Effector memory CD8-positive, alpha-beta T cell (primary cell): Measurements from ENCODE around the gene ENPP3.
"Not testable (repeated sequence)": the region's sequence is repeated elsewhere in the genome, so short reads cannot be mapped to it uniquely, and the experiment has no call there.

Experiments used
- ATAC-seq: fragments of 150-1000 bp; cut with Tn5 transposase; replicated peaks from 2 replicates; pipeline ENCODE4 v1.10.0; 2021; ENCODE audit warnings: mild to moderate bottlenecking, moderate library complexity
- DNase-seq, 3 experiments: peaks; one replicate each; pipeline ENCODE4 v3.0.0; 2021
- H3K27ac Mint-ChIP-seq, 2 donors: one replicate each; pipeline ENCODE4 v1.8.0; 2022; ENCODE audit warnings: mild to moderate bottlenecking in 2 of 2, mixed read lengths in 2 of 2, moderate library complexity in 2 of 2
- H3K27me3 Mint-ChIP-seq, 2 donors: one replicate each; pipeline ENCODE4 v1.8.0; 2022; ENCODE audit warnings: mixed read lengths in 2 of 2
- H3K36me3 Mint-ChIP-seq: one replicate; pipeline ENCODE4 v1.8.0; 2022; ENCODE audit warnings: mild to moderate bottlenecking, moderate library complexity, mixed read lengths; ENCODE audit not compliant: insufficient read depth
- H3K4me1 Mint-ChIP-seq, 2 donors: one replicate each; pipeline ENCODE4 v1.8.0; 2022; ENCODE audit warnings: low read depth in 2 of 2, mixed read lengths in 2 of 2
- H3K4me3 Mint-ChIP-seq, 2 donors: one replicate each; pipeline ENCODE4 v1.8.0; 2022; ENCODE audit warnings: mild to moderate bottlenecking in 2 of 2, mixed read lengths in 2 of 2, moderate library complexity in 2 of 2
- H3K9me3 Mint-ChIP-seq, 2 donors: one replicate each; pipeline ENCODE4 v1.8.0; 2022; ENCODE audit warnings: mixed read lengths in 2 of 2

Gene ENPP3

DNA sequence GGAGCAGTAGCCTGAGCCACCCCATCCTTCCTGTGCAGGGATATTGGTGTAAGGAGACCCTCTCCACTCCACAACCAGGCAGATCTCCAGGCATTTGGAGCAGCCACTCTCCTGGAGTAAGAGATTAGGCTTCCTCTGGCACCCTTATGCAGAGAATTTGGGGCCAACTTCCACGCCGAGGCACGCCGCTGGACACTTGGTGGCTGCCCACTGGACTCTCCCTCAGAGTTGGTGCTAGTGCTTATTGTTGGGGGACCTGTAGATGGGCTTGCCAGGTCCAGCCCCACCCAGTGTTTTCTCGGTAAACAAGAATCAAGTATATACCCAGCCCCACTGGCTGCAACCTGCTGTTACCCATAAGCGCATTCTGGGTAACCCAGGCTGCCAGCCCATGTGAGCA lies 78.5 kb downstream of the ENPP3 start:
- ATAC-seq, H3K36me3 Mint-ChIP-seq, H3K27me3 Mint-ChIP-seq, H3K4me3 Mint-ChIP-seq, H3K9me3 Mint-ChIP-seq, H3K4me1 Mint-ChIP-seq, DNase-seq, H3K27ac Mint-ChIP-seq: not testable (repeated sequence)

DNA sequence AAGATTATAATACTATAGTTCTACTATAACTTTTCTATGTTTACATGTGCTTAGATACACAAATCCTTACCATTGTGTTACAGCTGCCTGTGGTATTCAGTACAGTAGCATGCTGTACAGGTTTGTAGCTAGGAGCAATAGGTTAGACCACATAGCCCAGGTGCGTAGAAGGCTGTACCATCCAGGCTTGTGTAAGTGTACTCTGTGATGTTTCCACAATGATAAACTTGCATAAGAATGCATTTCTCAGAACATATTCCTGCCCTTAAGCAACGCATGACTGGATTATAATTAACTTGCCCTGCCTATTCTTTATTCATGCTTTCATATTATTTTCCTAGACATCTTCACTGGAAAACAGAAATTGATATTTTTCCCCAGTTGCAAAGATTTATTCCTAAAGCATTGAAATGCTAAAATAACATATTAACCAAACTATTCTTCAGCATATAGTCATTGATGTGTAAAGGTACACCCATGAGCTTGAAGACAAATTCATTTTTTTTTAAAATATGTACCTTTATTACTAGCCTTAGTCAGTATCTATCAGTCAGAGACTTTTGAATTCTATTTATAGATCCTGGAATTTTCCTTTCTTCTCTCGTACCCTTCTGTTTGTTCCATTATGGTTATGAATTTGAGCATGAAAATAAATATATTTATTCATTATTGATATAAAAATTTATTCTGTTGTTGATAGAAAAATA lies 80.9 kb downstream of the ENPP3 start:
- no peak for ATAC-seq
- H3K4me3 Mint-ChIP-seq = no peak overlapping the region
- no peaks in the 10 kb centered on the region for H3K4me1 Mint-ChIP-seq
- H3K27ac Mint-ChIP-seq = no peak overlapping the region
- H3K9me3 Mint-ChIP-seq = no peaks in the 10 kb centered on the region
- peaks cover 0 to 4% of the 10 kb centered on the region in 2 donors for H3K27me3 Mint-ChIP-seq
- DNase-seq = no peak
- H3K36me3 Mint-ChIP-seq = no peaks in the 10 kb centered on the region

DNA sequence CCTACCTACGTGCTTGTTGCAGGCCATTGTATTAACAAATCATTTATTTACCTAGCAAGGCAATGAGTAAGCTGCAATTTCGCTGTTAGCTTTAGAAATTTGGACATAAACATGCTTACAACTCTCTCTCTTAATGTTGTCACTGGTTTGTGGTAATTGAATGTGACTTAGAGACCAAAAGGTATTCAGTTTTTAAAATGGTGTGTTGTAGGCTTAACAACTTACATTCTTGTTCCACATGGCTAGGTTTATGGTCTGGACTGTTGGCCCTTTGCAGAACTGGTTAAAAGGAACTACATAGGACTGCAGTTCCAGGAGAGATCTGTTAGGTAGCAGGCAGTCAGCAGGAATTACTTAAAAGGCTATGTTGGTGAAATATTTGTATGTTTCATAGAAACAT lies 84.1 kb downstream of the ENPP3 start:
- H3K27me3 Mint-ChIP-seq = no peaks in the 10 kb centered on the region
- H3K4me3 Mint-ChIP-seq = no peak overlapping the region
- no peak overlapping the region for H3K27ac Mint-ChIP-seq
- no peak for ATAC-seq
- DNase-seq = no peak
- no peaks in the 10 kb centered on the region for H3K9me3 Mint-ChIP-seq
- H3K36me3 Mint-ChIP-seq = no peaks in the 10 kb centered on the region
- H3K4me1 Mint-ChIP-seq = no peaks in the 10 kb centered on the region

DNA sequence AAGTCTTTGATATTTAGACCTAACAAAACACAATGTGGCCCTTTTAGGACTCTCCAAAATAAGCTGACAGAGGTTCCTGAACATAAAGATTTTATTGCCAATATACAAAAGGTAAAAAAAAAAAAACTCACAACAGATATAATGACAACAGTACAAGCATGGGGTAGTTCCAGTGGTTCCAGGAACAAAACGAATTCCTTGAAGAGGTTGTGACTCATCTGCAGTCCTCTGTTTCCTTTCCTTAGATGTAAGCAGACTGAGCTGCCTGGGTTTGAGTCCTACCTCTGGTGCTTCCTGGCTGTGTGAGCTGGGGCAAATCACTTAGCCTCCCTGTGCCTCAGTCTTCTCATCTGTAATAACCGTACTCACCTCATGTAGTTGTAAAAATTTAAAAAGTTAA lies 87.0 kb downstream of the ENPP3 start:
- Mint-ChIP-seq H3K4me1 (no peaks in the 10 kb centered on the region), H3K27me3 (no peaks in the 10 kb centered on the region), H3K27ac (no peak overlapping the region), H3K4me3 (no peak overlapping the region), H3K36me3 (no peaks in the 10 kb centered on the region), H3K9me3 (no peaks in the 10 kb centered on the region)
- DNase-seq (no peak), ATAC-seq (no peak)

DNA sequence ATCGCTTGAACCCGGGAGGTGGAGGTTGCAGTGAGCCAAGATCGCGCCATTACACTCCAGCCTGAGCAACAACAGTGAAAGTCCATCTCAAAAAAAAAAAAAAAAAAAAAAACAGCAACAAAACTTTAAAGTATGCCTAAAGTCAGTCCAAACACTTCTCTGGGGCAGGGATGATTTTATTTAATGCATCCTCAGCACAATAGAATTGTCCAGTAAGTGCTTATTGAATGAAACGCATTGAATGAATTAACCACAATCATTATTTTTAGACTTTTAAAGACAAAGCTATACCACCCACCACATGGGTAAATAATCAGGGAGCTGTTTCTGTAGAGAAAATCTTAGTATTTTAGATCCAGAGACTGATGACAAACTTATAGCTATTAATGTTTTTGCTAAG lies 90.4 kb downstream of the ENPP3 start:
- Mint-ChIP-seq H3K4me3 (no peak overlapping the region), H3K27ac (no peak overlapping the region), H3K27me3 (no peaks in the 10 kb centered on the region), H3K4me1 (no peaks in the 10 kb centered on the region), H3K36me3 (no peaks in the 10 kb centered on the region), H3K9me3 (no peaks in the 10 kb centered on the region)
- no peak for DNase-seq
- no peak for ATAC-seq

DNA sequence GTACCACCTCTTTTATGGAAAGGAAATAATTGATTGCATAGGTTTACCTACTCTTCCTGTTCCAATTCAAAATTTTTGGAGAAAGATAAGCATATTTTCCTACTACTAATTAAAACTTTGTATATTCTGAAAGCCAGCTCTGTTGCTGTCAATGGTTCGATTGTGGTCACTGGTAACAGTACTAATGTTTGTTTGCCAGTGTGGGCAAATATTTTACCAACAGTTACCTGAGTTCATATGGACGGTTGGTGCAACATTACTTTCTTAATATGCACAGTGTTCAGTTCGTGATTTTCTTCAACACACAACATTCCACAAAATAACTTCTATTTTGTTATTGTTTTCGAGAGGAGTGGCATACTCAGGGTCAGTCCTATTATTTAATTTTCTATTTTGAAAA lies 90.8 kb downstream of the ENPP3 start:
- Mint-ChIP-seq H3K4me1 (no peaks in the 10 kb centered on the region), H3K27me3 (no peaks in the 10 kb centered on the region), H3K36me3 (no peaks in the 10 kb centered on the region)

DNA sequence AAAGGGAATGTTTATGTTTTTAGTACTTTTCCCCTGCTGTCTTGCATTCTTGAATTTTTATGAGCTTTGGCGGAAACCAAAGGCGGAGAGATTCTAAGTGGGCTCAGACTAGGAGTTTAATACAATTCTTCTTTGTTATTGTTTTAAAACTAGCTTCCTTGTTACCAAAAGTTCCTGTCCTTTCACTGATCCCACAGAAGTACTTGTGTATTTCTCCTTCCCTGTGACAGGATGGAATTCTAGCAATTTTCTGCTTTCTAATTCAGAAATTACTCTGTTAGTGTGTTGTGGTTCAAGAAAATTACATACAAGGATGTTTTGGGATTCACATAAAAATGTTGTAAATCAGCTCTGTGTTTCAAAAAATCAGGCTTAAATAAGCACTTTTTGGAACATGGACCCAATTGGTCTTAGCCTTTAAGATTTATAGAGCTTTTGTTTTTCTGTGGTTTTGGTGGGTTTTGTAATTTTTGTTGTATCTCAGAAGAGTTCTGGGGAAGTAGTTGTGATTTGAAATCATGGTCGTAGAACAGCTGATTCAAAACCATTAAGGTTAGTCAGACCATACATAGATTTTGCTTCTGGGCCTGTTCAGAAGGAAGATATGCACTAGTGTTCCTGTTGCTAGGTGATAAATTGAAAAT lies 91.3 kb downstream of the ENPP3 start:
- Mint-ChIP-seq H3K27ac (no peak overlapping the region), H3K9me3 (no peaks in the 10 kb centered on the region), H3K27me3 (no peaks in the 10 kb centered on the region), H3K4me1 (no peaks in the 10 kb centered on the region), H3K36me3 (no peaks in the 10 kb centered on the region), H3K4me3 (no peak overlapping the region)
- ATAC-seq (no peak), DNase-seq (no peak)

More for the DNA sequence above, 90.8 kb downstream of the ENPP3 start:
- ATAC-seq (no peak), DNase-seq (no peak)
- Mint-ChIP-seq H3K27ac (no peak overlapping the region), H3K4me3 (no peak overlapping the region), H3K9me3 (no peaks in the 10 kb centered on the region)

DNA sequence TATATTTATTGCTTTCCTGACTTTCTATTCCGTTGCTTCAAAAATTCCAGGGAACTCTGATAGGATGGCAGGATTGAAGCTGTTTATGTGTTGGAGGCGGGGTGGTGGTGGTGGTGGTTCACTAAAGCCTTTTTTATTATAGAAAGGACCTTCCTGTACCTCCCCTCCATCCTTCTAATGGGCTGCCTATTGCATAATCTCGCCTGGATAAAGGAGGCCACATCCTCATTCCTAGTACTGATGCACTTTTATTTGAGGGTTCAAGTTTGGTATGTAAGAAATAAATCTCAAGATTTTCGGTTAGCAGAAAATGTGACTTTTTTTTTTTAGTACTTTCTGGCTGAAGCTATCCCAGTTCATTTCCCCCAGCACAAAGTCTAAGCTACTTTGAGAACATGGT lies 92.4 kb downstream of the ENPP3 start:
- no peak overlapping the region for H3K27ac Mint-ChIP-seq
- no peaks in the 10 kb centered on the region for H3K9me3 Mint-ChIP-seq
- no peak for ATAC-seq
- no peaks in the 10 kb centered on the region for H3K36me3 Mint-ChIP-seq
- H3K4me3 Mint-ChIP-seq = no peak overlapping the region
- H3K4me1 Mint-ChIP-seq = no peaks in the 10 kb centered on the region
- DNase-seq = no peak
- no peaks in the 10 kb centered on the region for H3K27me3 Mint-ChIP-seq

DNA sequence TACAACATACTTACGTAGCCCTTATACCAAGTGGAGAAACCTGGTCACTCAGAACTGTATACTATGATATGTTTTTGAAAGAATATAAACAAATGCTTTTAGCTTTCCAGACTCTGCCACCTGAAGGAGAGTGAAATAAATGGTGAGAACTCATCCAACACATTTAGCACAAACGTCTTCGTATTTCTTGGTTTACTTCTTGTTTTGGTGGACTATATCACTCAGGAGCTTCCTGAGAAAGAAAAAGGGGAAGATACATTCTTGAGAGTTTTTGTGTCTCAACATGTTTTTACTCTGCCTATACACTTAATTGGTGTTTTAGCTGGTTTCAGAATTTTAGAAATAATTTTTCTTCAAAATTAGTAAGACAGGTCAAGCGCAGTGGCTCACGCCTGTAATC lies 93.2 kb downstream of the ENPP3 start:
- H3K27ac Mint-ChIP-seq = no peak overlapping the region
- no peak for ATAC-seq

DNA sequence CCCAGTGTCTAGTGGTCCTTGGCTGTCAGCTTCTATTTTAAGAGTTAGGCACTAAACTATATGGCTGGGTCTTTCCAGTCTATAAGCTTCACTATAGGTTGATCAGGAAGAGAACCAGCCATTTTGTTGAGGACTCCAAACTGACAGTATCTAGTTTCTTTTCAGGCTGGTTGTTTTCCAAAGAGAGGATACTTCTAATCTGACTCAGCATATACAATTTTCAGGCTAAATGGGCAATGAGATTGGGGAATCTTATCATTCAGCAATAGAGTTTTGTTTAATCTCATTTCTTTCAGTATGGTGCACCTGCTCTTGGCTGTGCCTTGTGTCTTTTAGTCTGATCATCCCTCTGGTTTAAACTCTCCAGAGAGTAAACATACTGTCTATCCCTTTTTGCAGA lies 94.1 kb downstream of the ENPP3 start:
- Mint-ChIP-seq H3K9me3 (no peaks in the 10 kb centered on the region), H3K4me1 (no peaks in the 10 kb centered on the region), H3K27me3 (no peaks in the 10 kb centered on the region), H3K27ac (no peak overlapping the region), H3K36me3 (no peaks in the 10 kb centered on the region), H3K4me3 (no peak overlapping the region)
- DNase-seq = no peak
- ATAC-seq = no peak

More for the DNA sequence above, 93.2 kb downstream of the ENPP3 start:
- no peaks in the 10 kb centered on the region for H3K36me3 Mint-ChIP-seq
- H3K4me1 Mint-ChIP-seq = no peaks in the 10 kb centered on the region
- H3K27me3 Mint-ChIP-seq = no peaks in the 10 kb centered on the region
- H3K4me3 Mint-ChIP-seq = no peak overlapping the region
- DNase-seq = no peak
- H3K9me3 Mint-ChIP-seq = no peaks in the 10 kb centered on the region

DNA sequence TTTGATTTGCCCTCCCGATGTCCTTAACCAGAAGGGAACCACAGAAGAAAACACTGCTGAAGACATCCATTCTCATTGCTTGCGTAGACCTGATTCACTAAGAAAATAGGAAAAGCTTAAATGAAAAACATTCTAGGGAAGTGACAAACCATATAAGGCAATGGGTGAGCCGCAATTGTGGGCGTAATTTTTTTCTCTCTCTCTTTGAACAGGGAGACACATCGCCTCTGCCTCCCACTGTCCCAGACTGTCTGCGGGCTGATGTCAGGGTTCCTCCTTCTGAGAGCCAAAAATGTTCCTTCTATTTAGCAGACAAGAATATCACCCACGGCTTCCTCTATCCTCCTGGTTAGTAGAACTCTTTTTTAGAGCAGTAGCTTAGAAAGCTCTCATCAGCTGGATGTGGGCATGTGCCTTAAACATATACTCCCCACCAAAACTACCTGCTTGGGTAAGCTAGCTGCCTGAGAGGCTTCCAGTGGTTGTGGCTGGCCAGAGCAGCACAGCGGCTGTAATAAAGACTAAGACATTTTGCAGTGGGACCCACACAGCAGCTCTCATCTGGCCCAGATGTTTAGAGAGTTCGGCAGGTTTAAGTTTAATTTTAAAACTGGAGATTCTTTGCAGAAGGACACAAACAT lies 96.4 kb downstream of the ENPP3 start:
- ATAC-seq (no peak), DNase-seq (no peak)
- Mint-ChIP-seq H3K4me3 (no peak overlapping the region), H3K4me1 (no peaks in the 10 kb centered on the region), H3K9me3 (no peaks in the 10 kb centered on the region), H3K36me3 (no peaks in the 10 kb centered on the region), H3K27ac (no peak overlapping the region), H3K27me3 (no peaks in the 10 kb centered on the region)

DNA sequence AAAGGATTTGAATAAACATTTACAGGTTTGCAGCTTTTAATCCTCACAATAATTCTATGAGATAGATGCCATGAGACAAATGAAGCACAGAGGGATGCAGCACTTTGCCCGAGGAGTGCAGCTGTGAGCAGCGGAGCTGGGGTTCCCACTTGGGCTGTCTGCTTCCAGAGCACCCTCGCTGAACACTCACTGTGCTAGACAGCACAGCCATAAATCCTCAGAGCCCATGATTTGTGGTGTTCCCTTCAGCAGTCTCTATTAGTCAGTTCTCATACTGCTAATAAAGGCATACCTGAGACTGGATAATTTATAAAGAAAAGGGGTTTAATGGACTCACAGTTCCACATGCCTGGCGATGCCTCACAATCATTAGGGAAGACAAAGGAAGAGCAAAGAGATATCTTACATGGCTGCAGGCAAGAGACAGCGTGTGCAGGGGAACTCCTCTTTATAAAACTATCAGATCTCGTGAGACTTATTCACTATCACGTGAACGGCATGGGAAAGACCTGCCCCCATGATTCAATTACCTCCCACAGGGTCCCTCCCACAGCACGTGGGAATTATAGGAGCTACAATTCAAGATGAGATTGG lies 99.0 kb downstream of the ENPP3 start:
- H3K27me3 Mint-ChIP-seq = no peaks in the 10 kb centered on the region
- H3K4me3 Mint-ChIP-seq = no peak overlapping the region
- H3K36me3 Mint-ChIP-seq = no peaks in the 10 kb centered on the region
- H3K27ac Mint-ChIP-seq = no peak overlapping the region
- no peak for DNase-seq
- H3K4me1 Mint-ChIP-seq = no peaks in the 10 kb centered on the region
- ATAC-seq = no peak
- no peaks in the 10 kb centered on the region for H3K9me3 Mint-ChIP-seq

DNA sequence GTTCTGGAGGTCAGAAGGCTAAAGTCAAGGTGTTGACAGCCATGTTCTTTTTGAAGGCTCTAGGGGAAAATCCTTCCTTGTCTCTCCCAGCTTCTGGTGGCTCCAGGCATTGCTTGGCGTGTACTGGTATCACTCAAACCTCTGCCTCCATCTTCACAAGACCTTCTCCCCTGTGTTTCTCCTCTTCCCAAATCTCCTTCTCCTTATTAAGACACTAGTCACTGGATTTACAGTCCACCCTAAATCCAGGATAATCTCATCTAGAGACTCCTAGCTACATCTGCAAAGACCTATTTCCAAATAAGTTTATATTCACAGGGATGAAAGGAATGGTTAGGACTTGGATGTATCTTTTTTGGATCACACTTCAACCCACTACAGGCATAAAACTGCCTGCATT lies 99.7 kb downstream of the ENPP3 start:
- ATAC-seq (no peak), DNase-seq (no peak)
- no peaks in the 10 kb centered on the region for H3K4me1 Mint-ChIP-seq
- no peaks in the 10 kb centered on the region for H3K36me3 Mint-ChIP-seq
- no peaks in the 10 kb centered on the region for H3K9me3 Mint-ChIP-seq
- no peak overlapping the region for H3K4me3 Mint-ChIP-seq
- H3K27ac Mint-ChIP-seq = no peak overlapping the region
- peaks cover 0 to 6% of the 10 kb centered on the region in 2 donors for H3K27me3 Mint-ChIP-seq

DNA sequence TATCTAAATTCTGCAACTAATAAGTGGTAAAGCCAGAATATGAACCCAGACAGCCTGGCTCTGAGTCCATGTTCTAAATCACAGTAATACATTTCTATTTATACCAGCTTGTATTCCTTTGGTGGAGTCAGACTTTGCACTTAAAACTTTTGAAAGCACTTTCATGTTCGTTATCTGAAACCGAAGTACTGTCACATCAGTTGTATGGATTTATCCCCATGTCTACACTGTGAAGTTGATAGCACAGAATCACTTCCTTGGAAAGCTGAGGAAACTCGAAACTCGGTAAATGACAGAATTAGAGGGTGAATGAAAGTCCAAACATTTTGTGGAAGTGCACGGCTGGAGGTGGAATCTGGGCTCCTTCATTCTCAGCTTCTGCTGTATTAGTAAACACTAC lies 102.0 kb downstream of the ENPP3 start:
- H3K9me3 Mint-ChIP-seq = no peaks in the 10 kb centered on the region
- H3K27ac Mint-ChIP-seq = no peak overlapping the region
- H3K27me3 Mint-ChIP-seq = peaks cover 0 to 15% of the 10 kb centered on the region in 2 donors
- no peak for DNase-seq
- H3K4me3 Mint-ChIP-seq = no peak overlapping the region
- ATAC-seq = no peak
- H3K4me1 Mint-ChIP-seq = no peaks in the 10 kb centered on the region
- no peaks in the 10 kb centered on the region for H3K36me3 Mint-ChIP-seq
